HepG2 (cell line): Measurements from ENCODE around the gene PDZD2. TPM values are rescaled to one million over a fixed set of nuclear protein-coding genes. Genes with fewer than 3 reads are reported as not detected.

Experiments used
- ATAC-seq: fragments of 200-7000 bp; cut with Tn5 transposase; 3 replicates; pipeline ENCODE4 v1.9.1; 2020; ENCODE audit warnings: mild to moderate bottlenecking, moderate library complexity
- BruUV-seq: library from RNA; stranded (reverse); fragments of 400-500 nt; replicated peaks from 2 replicates; lab custom pipeline; 2021; lab: Mats Ljungman, UMichigan
- CTCF ChIA-PET: fragments of 300-600 bp; formaldehyde crosslinking; extraction: SDS; loops from one replicate; lab custom pipeline; 2021; ENCODE audit warnings: low total read pairs, inconsistent platforms, low intra/inter-chr PET ratio; lab: Yijun Ruan, JAX
- POLR2A ChIA-PET: fragments of 350-600 bp; sonication (Branson Sonifier 250); formaldehyde crosslinking; loops from one replicate; lab custom pipeline; 2020; ENCODE audit warnings: antibody characterized with exemption, inconsistent platforms; lab: Yijun Ruan, JAX
- DNase-seq: peaks from one replicate; pipeline ENCODE4 v3.0.0-alpha.2; 2015; ENCODE audit warnings: low spot score
- FAIRE-seq: peaks from 3 replicates; lab custom pipeline; 2011; peaks lifted over from hg19 to GRCh38; lab: Jason Lieb, UNC
- H2AFZ ChIP-seq: one replicate; pipeline ENCODE4 v1.6.1; 2011; ENCODE audit warnings: low read length, inconsistent platforms
- H3K27ac ChIP-seq: fragments of 300-600 bp; 3 replicates; pipeline ENCODE4 v1.8.0; 2011; ENCODE audit warnings: mixed run types, mild to moderate bottlenecking, mixed read lengths, low read length, inconsistent platforms; ENCODE audit not compliant: insufficient read depth; ENCODE audit errors: extremely low read length
- H3K27me3 ChIP-seq, 2 experiments: fragments of 200-600 bp in 1 of 2; 2 replicates in 1 of 2; 3 replicates in 1 of 2; pipeline versions ENCODE4 v1.6.0 to v1.8.0; 2011; ENCODE audit warnings: low read length in 2 of 2, mild to moderate bottlenecking in 2 of 2, moderate library complexity in 2 of 2, inconsistent platforms in 1 of 2; ENCODE audit not compliant: insufficient read depth in 2 of 2, control insufficient read depth in 1 of 2
- H3K36me3 ChIP-seq, 2 experiments: fragments of 200-600 bp in 1 of 2; replicated peaks in 1 of 2; 2 replicates in 1 of 2; 3 replicates in 1 of 2; pipeline versions ENCODE4 v1.5.1 to v1.8.0; 2011; ENCODE audit warnings: low read length in 2 of 2, inconsistent platforms in 1 of 2; ENCODE audit not compliant: insufficient read depth in 2 of 2, control insufficient read depth in 1 of 2
- H3K4me1 ChIP-seq: 2 replicates; pipeline ENCODE4 v1.5.1; 2012; ENCODE audit warnings: low read length, inconsistent platforms; ENCODE audit not compliant: insufficient read depth
- H3K4me2 ChIP-seq: 2 replicates; pipeline ENCODE4 v1.6.0; 2011; ENCODE audit warnings: low read depth, low read length, inconsistent platforms
- H3K4me3 ChIP-seq, 3 experiments: fragments of 200-600 bp in 1 of 3; sonication (generic), shearing (Covaris generic) in 1 of 3; replicated peaks in 1 of 3; 2 replicates each; pipeline ENCODE4 v1.5.1; 2011 to 2016; ENCODE audit warnings: low read length in 3 of 3, inconsistent platforms in 2 of 3, low read depth in 2 of 3, mild to moderate bottlenecking in 2 of 3, control low read depth in 1 of 3, mixed read lengths in 1 of 3; ENCODE audit not compliant: insufficient read depth in 1 of 3
- H3K79me2 ChIP-seq: one replicate; pipeline ENCODE4 v1.6.1; 2011; ENCODE audit warnings: low read length, inconsistent platforms; ENCODE audit not compliant: insufficient read depth
- H3K9ac ChIP-seq: 2 replicates; pipeline ENCODE4 v1.6.0; 2011; ENCODE audit warnings: mild to moderate bottlenecking, low read depth, low read length, inconsistent platforms; ENCODE audit not compliant: insufficient read depth
- H3K9me3 ChIP-seq: 2 replicates; pipeline ENCODE4 v1.5.1; 2012; ENCODE audit warnings: mild to moderate bottlenecking, low read length
- H4K20me1 ChIP-seq: 2 replicates; pipeline ENCODE4 v1.6.0; 2011; ENCODE audit warnings: inconsistent platforms, mild to moderate bottlenecking, low read length, moderate library complexity; ENCODE audit not compliant: insufficient read depth
- ARID3A ChIP-seq: IDR thresholded peaks from 2 replicates; pipeline ENCODE4 v1.6.1; 2012; ENCODE audit warnings: low read depth, low read length, improper control_type of control experiment
- CHCHD3 ChIP-seq: sonication (generic); formaldehyde crosslinking; IDR thresholded peaks from 2 replicates; pipeline ENCODE4 v1.8.0; 2022; ENCODE audit warnings: mild to moderate bottlenecking, missing genetic modification reagents, moderate library complexity
- DRAP1 ChIP-seq: IDR thresholded peaks from 2 replicates; pipeline ENCODE4 v1.6.1; 2016; ENCODE audit warnings: missing genetic modification reagents, missing compliant biosample characterization
- GATAD1 ChIP-seq: IDR thresholded peaks from 2 replicates; pipeline ENCODE4 v1.6.1; 2016; ENCODE audit warnings: missing genetic modification reagents, missing compliant biosample characterization
- MBNL3 ChIP-seq: fragments of 250-450 bp; sonication (Bioruptor Pico); conservative IDR thresholded peaks from 2 replicates; pipeline ENCODE4 v1.8.0; 2022; ENCODE audit warnings: mild to moderate bottlenecking, inconsistent platforms
- NCOR1 ChIP-seq: fragments of 200-600 bp; sonication (generic); IDR thresholded peaks from 2 replicates; pipeline ENCODE4 v1.7.0; 2017; ENCODE audit warnings: antibody characterized with exemption, low read length, borderline replicate concordance
- NR2F2 ChIP-seq: IDR thresholded peaks from 2 replicates; pipeline ENCODE4 v1.6.1; 2012; ENCODE audit warnings: low read depth, inconsistent platforms, borderline replicate concordance
- ONECUT2 ChIP-seq: sonication (generic); formaldehyde crosslinking; IDR thresholded peaks from 2 replicates; pipeline ENCODE4 v1.4.0; 2020; ENCODE audit warnings: missing genetic modification reagents
- SPEN ChIP-seq: sonication (generic); formaldehyde crosslinking; IDR thresholded peaks from 2 replicates; pipeline ENCODE4 v1.5.1; 2020; ENCODE audit warnings: low read depth, mild to moderate bottlenecking, missing genetic modification reagents
- TAF15 ChIP-seq: fragments of 200-400 bp; formaldehyde crosslinking; IDR thresholded peaks from one replicate; pipeline ENCODE4 v1.6.1; 2018; ENCODE audit warnings: mild to moderate bottlenecking, low read depth, low read length; ENCODE audit not compliant: poor library complexity, severe bottlenecking
- TP53 ChIP-seq: sonication (generic); formaldehyde crosslinking; conservative IDR thresholded peaks from 2 replicates; pipeline ENCODE4 v1.4.0; 2020; ENCODE audit warnings: missing genetic modification reagents
- ZHX1 ChIP-seq: sonication (generic); formaldehyde crosslinking; IDR thresholded peaks from 2 replicates; pipeline ENCODE4 v1.8.1; 2022; ENCODE audit warnings: low read depth, mild to moderate bottlenecking, missing genetic modification reagents
- ZNF34 ChIP-seq: sonication (generic); formaldehyde crosslinking; IDR thresholded peaks from 2 replicates; pipeline ENCODE4 v1.4.0; 2020; ENCODE audit warnings: mild to moderate bottlenecking, missing genetic modification reagents, borderline replicate concordance
- ZNF747 ChIP-seq: sonication (generic); formaldehyde crosslinking; IDR thresholded peaks from 2 replicates; pipeline ENCODE4 v1.8.1; 2023; ENCODE audit warnings: missing genetic modification reagents, mild to moderate bottlenecking, borderline replicate concordance
- ZNF776 ChIP-seq: sonication (generic); formaldehyde crosslinking; IDR thresholded peaks from 2 replicates; pipeline ENCODE4 v1.4.0; 2020; ENCODE audit warnings: mild to moderate bottlenecking, missing genetic modification reagents
- ZNF777 ChIP-seq: sonication (generic); formaldehyde crosslinking; IDR thresholded peaks from 2 replicates; pipeline ENCODE4 v1.4.0; 2020; ENCODE audit warnings: missing genetic modification reagents
- ZSCAN30 ChIP-seq: sonication (generic); formaldehyde crosslinking; IDR thresholded peaks from 2 replicates; pipeline ENCODE4 v1.5.0; 2020; ENCODE audit warnings: mild to moderate bottlenecking, missing genetic modification reagents
- WGBS: methylation state at CpG from one replicate; pipeline ENCODE4 v1.1.6; 2017; ENCODE audit warnings: low lambda C conversion rate; 5-methylcytosine and 5-hydroxymethylcytosine counted together
- in situ Hi-C: cut with HindIII; loops from 2 replicates; pipeline ENCODE4 v1.10.0; 2017; ENCODE audit warnings: low pct_unique_long_range_greater_than_20kb; ENCODE audit not compliant: extremely low pct_ligation_motif_present
- intact Hi-C: fragments of 100-400 bp; cut with micrococcal nuclease; formaldehyde crosslinking; loops from one replicate; pipeline ENCODE4 v1.10.0; 2022; ENCODE audit not compliant: unreplicated experiment
- polyA plus RNA-seq, 8 experiments: library from polyadenylated mRNA; depleted of rRNA in 3 of 8; stranded (reverse) in 7 of 8; unstranded in 1 of 8; fragments of >200 nt; fragmentation: Illumina TruSeq in 4 of 8; extraction: Trizol in 4 of 8; gene quantifications; 2 replicates each; pipeline versions ENCODE4 v1.2.1 to v1.2.3, GENCODE V29; 2011 to 2016; ENCODE audit warnings: low read depth in 4 of 8, missing spikeins in 1 of 8, mixed read lengths in 1 of 8; ENCODE audit not compliant: insufficient read depth in 1 of 8
- total RNA-seq, 5 experiments: library from RNA; depleted of rRNA; stranded (reverse); fragments of >200 nt; fragmentation: Illumina TruSeq; extraction: Trizol; gene quantifications; 2 replicates each; pipeline ENCODE4 v1.2.3, GENCODE V29; 2016; ENCODE audit warnings: low read depth in 1 of 5

PDZD2 gene
- total and polyA plus RNA-seq, 2 of the 13 experiments (the other 11 are each of a cell fraction or from before 2014, with no cell fraction given): 0.04 TPM; not detected in 1

- no peaks in the 10 kb centered on the region for H4K20me1 ChIP-seq
- peaks cover 1 to 33% of the 10 kb centered on the region in 2 experiments; a peak in 3 of 5 replicates for H3K27me3 ChIP-seq
- no peaks in the 10 kb centered on the region for H3K79me2 ChIP-seq
- H3K4me2 ChIP-seq: no peak overlapping the region
- no peaks in the 10 kb centered on the region for H3K4me1 ChIP-seq
- CTCF ChIA-PET: no interaction called here
- BruUV-seq: no TSS peak
- H3K9me3 ChIP-seq: no peaks in the 10 kb centered on the region
- no peak overlapping the region for H3K9ac ChIP-seq
- WGBS: 5% methylated on average over 8 of the region's 8 CpGs
- no peak for TF ChIP-seq NR2F2
- TF ChIP-seq ZNF747 (CRISPR knock-in tag): no peak
- TF ChIP-seq DRAP1 (CRISPR knock-in tag): no peak
- TF ChIP-seq TP53: no peak
- no peak for TF ChIP-seq GATAD1 (CRISPR knock-in tag)
- no peak for TF ChIP-seq ZNF34
- TF ChIP-seq ZNF776 (CRISPR knock-in tag): no peak
- TF ChIP-seq ARID3A: no peak
- no peak for TF ChIP-seq TAF15
- TF ChIP-seq MBNL3: no peak
- no peak for TF ChIP-seq NCOR1
- no peak for TF ChIP-seq SPEN (CRISPR knock-in tag)
- no peak for TF ChIP-seq ZHX1 (CRISPR knock-in tag)
- TF ChIP-seq CHCHD3: no peak
- TF ChIP-seq ZNF777 (CRISPR knock-in tag): no peak
- no peak for TF ChIP-seq ZSCAN30 (CRISPR knock-in tag)
- TF ChIP-seq ONECUT2 (CRISPR knock-in tag): no peak
- DNase-seq (no peak), FAIRE-seq (no peak), ATAC-seq (no peak)
- POLR2A ChIA-PET: no interaction called here
- H3K36me3 ChIP-seq: no peaks in the 10 kb centered on the region
- in situ Hi-C loops: no loop called here
- no peak overlapping the region for H3K4me3 ChIP-seq
- intact Hi-C loops: no loop called here
- no peak overlapping the region for H2AFZ ChIP-seq
- no peak overlapping the region for H3K27ac ChIP-seq
These were observed 263.0 kb downstream of the PDZD2 start for GRCh38 chr5:31901807-31902530.
